Stimulated activated CD8-positive, alpha-beta memory T cell treated with anti-CD3 and anti-CD28 coated beads, Interleukin-15, amount 100 ng/mL, for 24 hours (primary cell): Measurements from ENCODE around the gene AFF2.

Experiments used
- DNase-seq: peaks from one replicate; pipeline ENCODE4 v3.0.0-alpha.2; 2020; ENCODE audit warnings: low read depth

The AFF2 gene

GRCh38 chrX:148588649-148589310 is 88.4 kb downstream of the AFF2 start:
- DNase-seq = no peak

GRCh38 chrX:148592595-148592994 is 92.2 kb downstream of the AFF2 start:
- DNase-seq = no peak

- DNase-seq = no peak
Measured at GRCh38 chrX:148593146-148593545, 92.7 kb downstream of the AFF2 start.

GRCh38 chrX:148593987-148594386 is 93.6 kb downstream of the AFF2 start:
- no peak for DNase-seq

- no peak for DNase-seq
Measured at GRCh38 chrX:148599404-148599803, 99.0 kb downstream of the AFF2 start.

GRCh38 chrX:148600131-148600530 is 99.7 kb downstream of the AFF2 start:
- DNase-seq = no peak

GRCh38 chrX:148600581-148600980 is 100.2 kb downstream of the AFF2 start:
- no peak for DNase-seq

- no peak for DNase-seq
Measured at GRCh38 chrX:148601034-148601433, 100.6 kb downstream of the AFF2 start.

GRCh38 chrX:148609515-148610327 is 109.3 kb downstream of the AFF2 start:
- DNase-seq = no peak

- no peak for DNase-seq
Measured at GRCh38 chrX:148610328-148610698, 109.9 kb downstream of the AFF2 start.

- DNase-seq = no peak
Measured at GRCh38 chrX:148611993-148612392, 111.6 kb downstream of the AFF2 start.

GRCh38 chrX:148612431-148612830 is 112.0 kb downstream of the AFF2 start:
- no peak for DNase-seq

GRCh38 chrX:148613636-148614035 is 113.2 kb downstream of the AFF2 start:
- no peak for DNase-seq

GRCh38 chrX:148615491-148615890 is 115.1 kb downstream of the AFF2 start:
- no peak for DNase-seq

- no peak for DNase-seq
Measured at GRCh38 chrX:148618470-148619445, 118.3 kb downstream of the AFF2 start.

GRCh38 chrX:148620023-148620422 is 119.6 kb downstream of the AFF2 start:
- DNase-seq = no peak

- no peak for DNase-seq
Measured at GRCh38 chrX:148624951-148625474, 124.6 kb downstream of the AFF2 start.

- DNase-seq = no peak
Measured at GRCh38 chrX:148628621-148629020, 128.2 kb downstream of the AFF2 start.

- no peak for DNase-seq
Measured at GRCh38 chrX:148629434-148629833, 129.0 kb downstream of the AFF2 start.

GRCh38 chrX:148632444-148632843 is 132.0 kb downstream of the AFF2 start:
- DNase-seq = no peak

- no peak for DNase-seq
Measured at GRCh38 chrX:148633218-148633908, 132.9 kb downstream of the AFF2 start.

GRCh38 chrX:148634591-148634990 is 134.2 kb downstream of the AFF2 start:
- DNase-seq = no peak
